Inflammatory macrophage (primary cell): ENCODE data around the gene CREBBP.
A peak's percentile ranks its signal among the peaks of the same experiment; 100 is the strongest.

ENCODE experiments used
- DNase-seq, 2 donors: peaks; one replicate each; pipeline ENCODE4 v3.0.0-alpha.2; 2020 to 2022

CREBBP gene

DNA sequence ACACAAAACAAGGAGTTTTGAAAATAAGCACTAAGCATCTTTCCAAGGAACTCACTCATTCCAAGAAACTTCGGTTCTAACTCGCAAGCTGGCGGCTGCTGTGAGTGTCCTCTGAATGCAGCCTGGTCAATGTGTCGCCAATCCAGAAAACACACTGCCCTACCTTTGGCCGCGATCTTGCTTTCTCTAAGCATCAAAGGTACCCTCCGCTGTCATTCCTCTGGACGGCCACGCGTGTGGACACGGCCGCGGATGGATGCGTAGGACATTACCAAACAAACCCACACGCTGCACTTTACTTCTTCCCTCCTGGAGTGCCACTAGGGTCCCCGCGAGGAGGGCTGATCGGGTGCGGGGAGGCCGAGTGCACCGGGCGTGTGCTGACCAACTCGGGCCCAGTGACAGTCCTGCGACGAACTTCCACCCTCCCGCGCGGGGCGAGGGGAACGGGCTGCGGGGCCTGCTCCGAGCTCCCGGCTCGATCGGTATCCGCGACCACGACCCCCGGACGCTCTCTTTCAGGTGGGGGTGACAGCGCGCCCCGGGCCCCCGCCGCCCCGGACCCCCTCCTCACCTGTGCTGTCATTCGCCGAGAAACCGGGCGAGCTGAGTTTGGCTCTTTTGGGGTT is 1.1 kb downstream of the CREBBP start:
- DNase-seq: peak; percentile 17 to 31

- DNase-seq: peak; percentile 52 to 54
These were observed 1.9 kb downstream of the CREBBP start for GRCh38 chr16:3878610-3879009.

- DNase-seq: no peak
These were observed 3.8 kb downstream of the CREBBP start for GRCh38 chr16:3876695-3877094.

DNA sequence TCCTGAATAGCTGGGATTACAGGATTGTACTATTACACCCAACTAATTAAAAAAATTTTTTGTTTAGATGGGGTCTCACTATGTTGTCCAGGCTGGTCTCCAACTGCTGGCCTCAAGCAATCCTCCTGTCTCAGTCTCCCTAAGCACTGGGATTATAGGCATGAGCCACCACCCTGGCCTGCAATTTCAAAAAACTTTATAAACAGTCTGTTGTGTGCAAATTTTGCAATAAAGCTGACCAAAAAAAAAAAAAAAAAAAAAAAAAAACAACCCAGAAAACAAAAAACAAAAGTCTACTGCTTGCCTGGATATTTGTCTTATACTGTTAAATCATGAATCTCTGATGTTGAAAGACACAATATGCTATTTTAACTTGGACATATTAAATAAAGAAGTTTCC is 4.4 kb downstream of the CREBBP start:
- DNase-seq: no peak

DNA sequence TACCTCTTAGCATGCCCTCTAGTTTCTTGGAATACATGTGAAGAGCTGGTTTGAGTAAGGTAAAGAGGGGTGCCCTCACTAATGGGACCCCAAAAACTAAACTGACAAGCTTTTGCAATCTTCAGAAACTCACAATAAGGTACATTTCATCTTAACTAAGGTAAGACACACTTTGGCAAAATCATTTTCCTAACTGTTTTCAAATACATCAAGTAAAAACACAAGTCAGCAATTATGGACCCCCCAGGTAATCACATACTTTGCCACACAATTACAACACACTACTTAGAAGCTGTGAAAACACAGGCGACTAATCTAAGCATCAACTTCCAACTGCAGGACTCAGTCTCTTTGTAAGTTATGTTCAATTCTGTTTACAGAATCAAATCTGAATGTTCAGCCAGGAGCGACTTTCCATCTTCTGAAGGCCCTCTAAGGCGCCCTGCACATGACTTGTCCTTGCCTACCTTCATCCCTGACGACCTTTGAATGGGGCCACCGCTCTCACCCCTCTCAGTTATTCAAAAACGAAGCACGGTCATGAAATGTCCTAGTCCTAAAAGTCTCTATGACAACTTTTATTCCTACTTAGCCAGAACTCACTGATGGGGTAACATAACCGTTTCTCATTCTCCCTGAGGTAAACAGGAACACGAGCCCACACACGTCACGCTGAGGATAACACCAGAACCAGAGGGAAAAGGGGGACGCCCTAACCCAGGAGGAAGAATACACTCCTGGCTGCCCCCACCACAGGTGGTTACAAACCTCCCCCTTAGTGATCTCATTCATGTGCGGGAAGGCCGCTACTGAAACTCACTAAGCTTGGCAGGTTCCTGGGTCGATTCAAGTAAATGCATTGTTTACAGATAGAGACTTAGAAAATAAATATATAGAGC is 5.5 kb downstream of the CREBBP start:
- DNase-seq: no peak

- no peak for DNase-seq
These were observed 6.3 kb downstream of the CREBBP start for GRCh38 chr16:3874242-3874641.

DNA sequence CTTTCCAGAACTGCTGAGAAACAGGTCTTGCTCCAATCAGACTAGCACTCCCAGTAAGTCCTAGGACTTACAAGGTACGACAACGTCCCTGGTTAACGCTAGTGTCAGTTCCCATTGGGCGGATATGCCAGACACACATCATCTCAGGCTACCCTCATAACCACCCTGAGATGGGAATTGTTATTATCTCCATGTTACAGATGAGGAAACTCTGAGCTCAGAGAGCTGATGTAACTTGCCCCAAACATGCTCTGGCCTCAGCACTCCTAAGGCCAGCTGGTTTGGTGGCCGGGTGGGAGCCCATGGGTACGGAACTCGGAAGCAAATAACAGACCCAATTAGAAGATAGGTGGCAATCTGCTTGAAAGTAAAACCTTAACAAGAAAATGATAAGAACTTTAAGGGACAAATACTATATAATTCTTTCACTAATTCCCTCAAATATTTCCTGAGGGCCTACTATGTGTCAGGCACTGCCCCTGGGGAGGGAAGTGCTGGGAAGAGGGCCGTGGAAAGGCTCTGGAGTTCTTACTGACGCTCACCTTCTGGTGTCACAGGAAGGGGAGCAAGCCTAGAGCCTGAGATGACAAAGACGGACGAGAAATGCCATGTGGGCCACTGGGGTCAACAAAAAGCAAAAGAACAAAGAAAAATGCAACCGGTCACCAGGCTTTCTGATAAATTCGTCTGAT is 6.9 kb downstream of the CREBBP start:
- no peak for DNase-seq

- no peak for DNase-seq
These were observed 8.2 kb downstream of the CREBBP start for GRCh38 chr16:3872216-3872895.

- no peak for DNase-seq
These were observed 11.5 kb downstream of the CREBBP start for GRCh38 chr16:3868967-3869366.

- no peak for DNase-seq
These were observed 12.0 kb downstream of the CREBBP start for GRCh38 chr16:3868556-3868955.

DNA sequence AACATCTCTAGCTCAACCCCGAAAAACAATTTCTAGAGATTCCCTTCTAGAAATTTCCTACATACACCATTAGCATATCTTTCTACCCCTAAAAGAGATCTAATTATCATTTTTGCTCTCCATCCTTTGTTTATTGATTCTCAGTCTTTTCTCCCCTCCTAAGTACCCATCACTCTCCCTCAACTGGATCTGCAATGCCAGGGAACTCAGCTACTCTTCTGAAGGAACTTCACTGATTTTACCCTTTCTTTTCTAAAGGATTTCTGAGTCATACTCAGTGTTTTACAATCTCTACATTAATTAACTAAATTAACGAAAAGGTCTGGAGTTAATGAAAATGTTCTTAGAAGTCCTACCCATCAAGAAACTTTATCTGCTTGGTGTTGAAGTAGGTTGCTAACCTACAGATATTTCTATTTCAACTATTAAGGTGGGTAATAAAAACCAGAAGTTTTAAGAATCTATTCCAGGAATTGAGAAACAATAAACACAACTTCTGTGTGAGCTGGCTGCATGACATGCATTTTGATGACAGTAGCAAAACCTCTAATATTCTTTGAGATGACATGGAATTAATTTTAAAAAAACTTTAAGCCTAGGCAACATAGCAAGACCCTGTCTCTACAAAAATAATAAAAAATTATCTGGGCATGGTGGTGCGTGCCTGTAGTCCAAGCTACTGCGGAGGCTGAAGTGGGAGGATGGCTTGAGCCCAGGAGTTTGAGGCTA is 13.6 kb downstream of the CREBBP start:
- DNase-seq: no peak

- DNase-seq: no peak
These were observed 15.3 kb downstream of the CREBBP start for GRCh38 chr16:3865241-3865640.

DNA sequence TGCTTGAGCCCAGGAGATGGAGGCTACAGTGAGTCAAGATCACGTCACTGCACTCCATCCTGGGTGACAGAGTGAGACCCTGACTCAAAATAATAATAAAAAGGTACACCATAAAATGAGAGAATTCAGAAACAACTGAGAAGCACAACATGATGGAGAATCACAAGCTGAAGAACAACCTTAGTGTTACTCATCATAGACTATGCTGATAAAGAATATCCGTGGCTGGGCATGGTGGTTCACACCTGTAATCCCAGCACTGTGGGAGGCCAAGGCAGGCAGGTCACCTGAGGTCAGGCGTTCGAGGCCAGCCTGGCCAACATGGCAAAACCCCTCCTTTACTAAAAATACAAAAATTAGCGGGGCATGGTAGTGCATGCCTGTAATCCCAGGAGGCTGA is 16.0 kb downstream of the CREBBP start:
- no peak for DNase-seq

- DNase-seq: peak in 1 of 2 donors; percentile 23
These were observed 16.9 kb downstream of the CREBBP start for GRCh38 chr16:3863587-3863986.

- peak; percentile 21 to 41 for DNase-seq
These were observed 18.6 kb downstream of the CREBBP start for GRCh38 chr16:3861808-3862451.

- no peak for DNase-seq
These were observed 20.6 kb downstream of the CREBBP start for GRCh38 chr16:3859889-3860288.

- peak; percentile 53 to 55 for DNase-seq
These were observed 21.7 kb downstream of the CREBBP start for GRCh38 chr16:3858801-3859200.

DNA sequence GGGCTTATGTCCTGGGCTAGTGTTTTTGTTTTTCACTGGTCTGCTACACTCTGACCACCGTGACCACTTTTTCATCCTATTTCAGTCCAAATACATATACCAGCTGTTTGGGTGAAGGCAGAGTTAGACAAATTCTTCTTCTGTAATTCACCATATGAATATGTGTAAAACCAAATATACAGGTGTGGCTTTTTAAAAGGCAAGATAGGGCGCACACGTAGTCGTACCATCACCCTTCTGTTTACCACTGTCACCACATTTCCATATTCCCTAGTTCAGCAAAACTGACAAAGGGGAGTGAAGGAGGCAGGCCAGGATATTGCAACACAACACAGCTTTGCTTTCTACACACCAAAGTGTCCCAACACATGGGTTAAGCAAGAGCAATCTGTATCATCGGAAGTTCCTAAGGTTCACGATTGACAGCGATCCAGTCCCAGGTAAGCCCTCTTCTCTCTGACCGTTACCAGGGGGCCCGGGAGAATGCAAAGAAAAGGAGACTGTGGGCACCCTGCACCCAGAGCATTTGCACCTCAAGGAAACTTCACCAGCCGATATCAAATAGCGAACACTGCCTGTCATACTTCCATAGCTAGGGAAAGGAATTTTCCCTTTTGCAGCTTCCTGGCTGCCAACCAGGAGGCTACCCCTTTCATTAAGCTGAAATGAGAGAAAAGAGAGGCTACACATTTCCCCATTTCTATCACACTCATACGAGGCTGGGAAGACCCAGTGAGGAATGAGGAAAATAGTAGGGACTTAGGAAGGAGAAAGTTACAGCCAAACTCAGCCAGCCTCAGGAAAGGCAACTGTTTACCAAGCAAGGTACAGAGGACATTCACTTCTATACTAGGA is 23.1 kb downstream of the CREBBP start:
- peak; percentile 90 to 95 for DNase-seq

DNA sequence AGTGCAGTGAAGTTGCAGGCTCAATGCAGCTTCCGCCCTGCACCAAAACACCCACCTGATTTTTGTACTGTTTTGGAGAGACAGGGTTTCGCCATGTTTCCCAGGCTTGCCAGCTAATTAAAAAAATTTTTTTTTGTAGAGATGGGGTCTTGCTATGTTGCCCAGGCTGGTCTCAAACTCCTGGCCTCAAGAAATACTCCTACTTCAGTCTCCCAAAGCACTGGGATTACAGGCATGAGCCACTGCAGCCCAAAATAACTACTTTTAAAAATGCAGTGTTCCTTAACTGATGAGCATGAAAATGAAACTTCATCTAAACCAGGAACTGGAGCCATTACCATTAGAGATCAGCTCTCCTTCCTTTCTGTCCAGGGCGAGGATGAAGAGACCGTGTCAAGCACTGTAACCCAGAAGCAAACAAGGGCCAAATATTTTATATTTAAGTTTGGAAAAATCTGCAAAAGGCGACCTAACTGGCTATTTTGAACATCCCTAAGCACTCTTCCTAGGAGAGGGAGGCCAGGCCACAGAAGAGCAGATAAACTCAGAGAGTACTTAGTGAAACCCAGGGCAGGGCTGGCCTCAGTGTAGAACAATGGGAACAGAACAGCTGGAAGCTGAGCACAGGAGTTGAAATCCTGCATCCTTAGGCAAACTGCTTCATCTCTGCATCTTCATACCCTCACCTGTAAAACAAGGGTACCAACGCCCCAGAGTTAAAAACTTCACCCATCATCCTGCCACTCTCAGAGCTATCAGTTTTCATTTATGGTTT is 24.0 kb downstream of the CREBBP start:
- DNase-seq: no peak
